Measurements from ENCODE around the gene KIF19. TPM values are rescaled to one million over a fixed set of nuclear protein-coding genes. Genes with fewer than 3 reads are reported as not detected.

Gene KIF19
- total and polyA plus RNA-seq, 2 of the 8 experiments (the other 6 are each of a cell fraction or from before 2014, with no cell fraction given) = 0.52 to 0.77 TPM

GRCh38 chr17:74347646-74348045 is 21.6 kb downstream of the KIF19 start:
- ChIA-PET CTCF (ENCODE audit: partially characterized antibody) (interaction anchor here (0.8 to 11.2 kb wide), 13 partner anchors 8 to 119 kb away, joined by 3 to 114 read pairs (median 5); partner anchors contain the start of genes BTBD17, CD300A and GPR142), POLR2A (ENCODE audit: partially characterized antibody) (interaction anchor here (1.2 kb wide), 1 partner anchor 143 kb away, joined by 3 read pairs; no protein-coding TSS in a partner anchor)
- Histone ChIP-seq H3K4me1 (replicated peaks in 1 of 4; ENCODE audit: control insufficient read depth in 3 of 4, insufficient read depth in 4 of 4, low read length in 3 of 4) (peaks cover 0 to 18% (median 10%) of the 10 kb centered on the region in 4 experiments; a peak in 6 of 7 replicates), H2BK120ac (replicated peaks; ENCODE audit: low read depth, low read length) (no peak overlapping the region), H2BK5ac (ENCODE audit: low read depth, low read length) (no peak overlapping the region), H2AK5ac (ENCODE audit: low read depth, low read length) (no peak overlapping the region), H3K4me3 (ENCODE audit: extremely low read depth in 1 of 4, insufficient read depth in 2 of 4, low read depth in 3 of 4, low read length in 4 of 4) (no peak overlapping the region), H2AFZ (ENCODE audit: low read length) (no peak overlapping the region), H2BK15ac (ENCODE audit: low read length) (no peak overlapping the region), H3K79me1 (ENCODE audit: low read depth, low read length) (no peaks in the 10 kb centered on the region), H3K4ac (replicated peaks; ENCODE audit: insufficient read length, low read depth, low read length) (no peak overlapping the region), H4K8ac (ENCODE audit: extremely low read depth, insufficient read depth, low read length) (no peak overlapping the region), H3K23ac (ENCODE audit: insufficient read length) (no peak overlapping the region), H3K9me3 (ENCODE audit: insufficient read depth in 2 of 2, low read depth in 1 of 2, low read length in 1 of 2) (no peaks in the 10 kb centered on the region), H3K14ac (ENCODE audit: insufficient read length) (no peak overlapping the region), H3K56ac (replicated peaks; ENCODE audit: insufficient read length, low read depth, low read length) (no peak overlapping the region), H3K27me3 (replicated peaks in 1 of 4; ENCODE audit: control insufficient read depth in 3 of 4, extremely low read depth in 1 of 4, insufficient read depth in 3 of 4, low read length in 3 of 4) (peaks cover 7 to 24% (median 20%) of the 10 kb centered on the region in 4 experiments), H4K91ac (replicated peaks; ENCODE audit: insufficient read length, low read length) (no peak overlapping the region), H3K79me2 (ENCODE audit: control insufficient read depth in 1 of 2, insufficient read depth in 2 of 2, low read length in 2 of 2) (no peaks in the 10 kb centered on the region), H3K9ac (replicated peaks in 1 of 4; ENCODE audit: extremely low read depth in 1 of 4, low read depth in 3 of 4, low read length in 3 of 4) (no peak overlapping the region), H2BK12ac (ENCODE audit: low read depth, low read length) (no peak overlapping the region), H3K18ac (ENCODE audit: extremely low read depth, low read length) (no peak overlapping the region), H4K5ac (ENCODE audit: insufficient read length, low read depth, low read length) (no peak overlapping the region), H3K23me2 (ENCODE audit: low read depth, low read length) (peaks cover 2% of the 10 kb centered on the region; the same call in 1 of the 2 replicates), H3K36me3 (ENCODE audit: control insufficient read depth in 2 of 4, insufficient read depth in 4 of 4, low read length in 3 of 4) (no peaks in the 10 kb centered on the region), H4K20me1 (replicated peaks in 1 of 2; ENCODE audit: control insufficient read depth in 1 of 2, insufficient read depth in 2 of 2, low read length in 2 of 2) (peaks cover 0 to 3% of the 10 kb centered on the region in 2 experiments), H2BK20ac (ENCODE audit: low read length) (no peak overlapping the region), H3K4me2 (ENCODE audit: insufficient read depth in 1 of 2, low read depth in 2 of 2, low read length in 2 of 2) (no peak overlapping the region), H3K27ac (ENCODE audit: low read depth, low read length) (no peak overlapping the region)
- TF ChIP-seq TCF12 (IDR thresholded peaks at IDR 0.05; ENCODE audit: low read depth, low read length) = no peak
- FAIRE-seq = no peak
- 96% methylated on average over 14 of the region's 14 CpGs; no CpG with 5 or more reads in 1 of the 2 experiments for WGBS, 2 experiments (ENCODE audit: extremely low coverage in 1 of 2, insufficient coverage in 1 of 2, insufficient read length in 1 of 2, insufficient replicate concordance in 2 of 2, low coverage in 1 of 2, low lambda C conversion rate in 2 of 2, missing lambda C conversion rate in 1 of 2)
- DNase-seq (ENCODE audit: low read depth in 1 of 2, low spot score in 2 of 2) = no peak

All from H1 (cell line).